ENCODE data around the gene RHOT2.
A peak's percentile ranks its signal among the peaks of the same experiment; 100 is the strongest.

RHOT2 gene

GRCh38 chr16:674968-675883, 7.3 kb downstream of the RHOT2 start, which contains the start of gene RHBDL1:
Gene RHBDL1, plus strand, starts transcription at chr16:675671. Its CDS starts 120 bp downstream, at chr16:675791.
- no peaks in the 10 kb centered on the region for H3K4me1 ChIP-seq
- no peaks in the 10 kb centered on the region for H3K9me3 ChIP-seq (ENCODE audit: control insufficient read depth, low read length)
- no peaks in the 10 kb centered on the region for H3K36me3 ChIP-seq (ENCODE audit: control insufficient read depth, insufficient read depth, low read length)
- H3K9ac ChIP-seq, result no peak within 1 kb of the TSS
- no peak for TF ChIP-seq CTCF (IDR thresholded peaks at IDR 0.05)
- H3K79me2 ChIP-seq, result no peaks in the 10 kb centered on the region
- no peaks in the 10 kb centered on the region for H3K27me3 ChIP-seq (ENCODE audit: control insufficient read depth, insufficient read depth, low read length)
- peak within 1 kb of the TSS; percentile 77 for H3K4me2 ChIP-seq (ENCODE audit: low read length)
- peak within 1 kb of the TSS; percentile 40 for H3K4me3 ChIP-seq (ENCODE audit: low read depth, low read length)
- no peak within 1 kb of the TSS for H3K27ac ChIP-seq
- H2AFZ ChIP-seq, result peak within 1 kb of the TSS; percentile 63

GRCh38 chr16:675884-676564, 8.1 kb downstream of the RHOT2 start:
- no peak overlapping the region for H3K4me3 ChIP-seq (ENCODE audit: low read depth, low read length)

GRCh38 chr16:676565-676902, 8.6 kb downstream of the RHOT2 start:
- Histone ChIP-seq H3K27me3 (ENCODE audit: control insufficient read depth, insufficient read depth, low read length) (no peaks in the 10 kb centered on the region), H3K79me2 (peaks cover 2% of the 10 kb centered on the region), H3K9ac (no peak overlapping the region), H3K4me1 (peaks cover 5% of the 10 kb centered on the region), H2AFZ (no peak overlapping the region), H3K4me3 (ENCODE audit: low read depth, low read length) (no peak overlapping the region), H3K9me3 (ENCODE audit: control insufficient read depth, low read length) (no peaks in the 10 kb centered on the region), H3K27ac (no peak overlapping the region), H3K4me2 (ENCODE audit: low read length) (no peak overlapping the region), H3K36me3 (ENCODE audit: control insufficient read depth, insufficient read depth, low read length) (no peaks in the 10 kb centered on the region)
- TF ChIP-seq CTCF (IDR thresholded peaks at IDR 0.05), result no peak

More at GRCh38 chr16:675884-676564, 8.1 kb downstream of the RHOT2 start:
- Histone ChIP-seq H3K4me2 (ENCODE audit: low read length) (peak overlapping the region; percentile 77), H3K36me3 (ENCODE audit: control insufficient read depth, insufficient read depth, low read length) (no peaks in the 10 kb centered on the region), H3K79me2 (no peaks in the 10 kb centered on the region), H3K9ac (no peak overlapping the region), H3K27me3 (ENCODE audit: control insufficient read depth, insufficient read depth, low read length) (no peaks in the 10 kb centered on the region), H2AFZ (peak overlapping the region; percentile 63), H3K4me1 (no peaks in the 10 kb centered on the region), H3K27ac (no peak overlapping the region), H3K9me3 (ENCODE audit: control insufficient read depth, low read length) (no peaks in the 10 kb centered on the region)
- TF ChIP-seq CTCF (IDR thresholded peaks at IDR 0.05), result no peak

- peaks cover 6% of the 10 kb centered on the region for H3K4me1 ChIP-seq
Measured at GRCh38 chr16:676913-677312, 9.0 kb downstream of the RHOT2 start.

More at GRCh38 chr16:676913-677312, 9.0 kb downstream of the RHOT2 start:
- H3K4me3 ChIP-seq (ENCODE audit: low read depth, low read length), result no peak overlapping the region
- H2AFZ ChIP-seq, result no peak overlapping the region
- no peak overlapping the region for H3K4me2 ChIP-seq (ENCODE audit: low read length)
- H3K9ac ChIP-seq, result no peak overlapping the region
- no peaks in the 10 kb centered on the region for H3K9me3 ChIP-seq (ENCODE audit: control insufficient read depth, low read length)
- H3K27me3 ChIP-seq (ENCODE audit: control insufficient read depth, insufficient read depth, low read length), result no peaks in the 10 kb centered on the region
- H3K79me2 ChIP-seq, result peaks cover 4% of the 10 kb centered on the region
- no peak overlapping the region for H3K27ac ChIP-seq
- H3K36me3 ChIP-seq (ENCODE audit: control insufficient read depth, insufficient read depth, low read length), result no peaks in the 10 kb centered on the region
- TF ChIP-seq CTCF (IDR thresholded peaks at IDR 0.05), result no peak

Data from parathyroid adenoma (tissue), 2 donors.